ENCODE results near the gene KRT4. TPM values are rescaled to one million over a fixed set of nuclear protein-coding genes. Genes with fewer than 3 reads are reported as not detected.

Gene KRT4
- total RNA-seq, 2 donors from 2014 or later = not detected

- H3K27ac ChIP-seq (ENCODE audit: low read depth, low read length) = no peak overlapping the region
- Mint-ChIP-seq H3K9me3 (no peaks in the 10 kb centered on the region), H3K27ac (no peak overlapping the region), H3K4me3 (no peak overlapping the region), H3K36me3 (ENCODE audit: low read depth) (no peaks in the 10 kb centered on the region), H3K4me1 (no peaks in the 10 kb centered on the region), H3K27me3 (ENCODE audit: insufficient read depth) (peaks cover 11% of the 10 kb centered on the region)
- H3K4me3 ChIP-seq (ENCODE audit: low read length) = no peak overlapping the region
- no peaks in the 10 kb centered on the region for H3K9me3 ChIP-seq (ENCODE audit: control insufficient read depth, low read length)
- no peaks in the 10 kb centered on the region for H3K4me1 ChIP-seq (ENCODE audit: control insufficient read depth, insufficient read depth, low read length)
- 90 to 94% methylated on average over 3 to 5 of the region's 5 CpGs for WGBS, 2 experiments (ENCODE audit: insufficient coverage in 1 of 2, insufficient read length in 1 of 2)
- H3K36me3 ChIP-seq (ENCODE audit: control insufficient read depth, insufficient read depth, low read length) = no peaks in the 10 kb centered on the region
- H3K9ac ChIP-seq (ENCODE audit: extremely low read depth, low read length, poor library complexity, severe bottlenecking) = no peak overlapping the region
- no peak for TF ChIP-seq CTCF (conservative IDR thresholded peaks at IDR 0.05)
- no peak for DNase-seq
- H3K27me3 ChIP-seq (ENCODE audit: control insufficient read depth, insufficient read depth, low read length, poor library complexity, severe bottlenecking) = no peaks in the 10 kb centered on the region
Observed at GRCh38 chr12:52794479-52795331, 19.2 kb downstream of the KRT4 start.

- no peak for DNase-seq
- H3K4me1 ChIP-seq (ENCODE audit: control insufficient read depth, insufficient read depth, low read length) = no peaks in the 10 kb centered on the region
- peaks cover 27% of the 10 kb centered on the region for H3K27me3 Mint-ChIP-seq (ENCODE audit: insufficient read depth)
- no peaks in the 10 kb centered on the region for H3K4me1 Mint-ChIP-seq
- H3K27ac ChIP-seq (ENCODE audit: low read depth, low read length) = no peak overlapping the region
- H3K36me3 Mint-ChIP-seq (ENCODE audit: low read depth) = no peaks in the 10 kb centered on the region
- WGBS, 2 experiments (ENCODE audit: insufficient coverage in 1 of 2, insufficient read length in 1 of 2) = 93 to 95% methylated on average over 10 of the region's 10 CpGs
- H3K9ac ChIP-seq (ENCODE audit: extremely low read depth, low read length, poor library complexity, severe bottlenecking) = no peak overlapping the region
- H3K4me3 ChIP-seq (ENCODE audit: low read length) = no peak overlapping the region
- no peaks in the 10 kb centered on the region for H3K27me3 ChIP-seq (ENCODE audit: control insufficient read depth, insufficient read depth, low read length, poor library complexity, severe bottlenecking)
- H3K9me3 ChIP-seq (ENCODE audit: control insufficient read depth, low read length) = no peaks in the 10 kb centered on the region
- H3K4me3 Mint-ChIP-seq = no peak overlapping the region
- H3K27ac Mint-ChIP-seq = no peak overlapping the region
- H3K36me3 ChIP-seq (ENCODE audit: control insufficient read depth, insufficient read depth, low read length) = no peaks in the 10 kb centered on the region
- H3K9me3 Mint-ChIP-seq = no peaks in the 10 kb centered on the region
- no peak for TF ChIP-seq CTCF (conservative IDR thresholded peaks at IDR 0.05)
Observed at GRCh38 chr12:52792185-52793029, 21.5 kb downstream of the KRT4 start.

DNA sequence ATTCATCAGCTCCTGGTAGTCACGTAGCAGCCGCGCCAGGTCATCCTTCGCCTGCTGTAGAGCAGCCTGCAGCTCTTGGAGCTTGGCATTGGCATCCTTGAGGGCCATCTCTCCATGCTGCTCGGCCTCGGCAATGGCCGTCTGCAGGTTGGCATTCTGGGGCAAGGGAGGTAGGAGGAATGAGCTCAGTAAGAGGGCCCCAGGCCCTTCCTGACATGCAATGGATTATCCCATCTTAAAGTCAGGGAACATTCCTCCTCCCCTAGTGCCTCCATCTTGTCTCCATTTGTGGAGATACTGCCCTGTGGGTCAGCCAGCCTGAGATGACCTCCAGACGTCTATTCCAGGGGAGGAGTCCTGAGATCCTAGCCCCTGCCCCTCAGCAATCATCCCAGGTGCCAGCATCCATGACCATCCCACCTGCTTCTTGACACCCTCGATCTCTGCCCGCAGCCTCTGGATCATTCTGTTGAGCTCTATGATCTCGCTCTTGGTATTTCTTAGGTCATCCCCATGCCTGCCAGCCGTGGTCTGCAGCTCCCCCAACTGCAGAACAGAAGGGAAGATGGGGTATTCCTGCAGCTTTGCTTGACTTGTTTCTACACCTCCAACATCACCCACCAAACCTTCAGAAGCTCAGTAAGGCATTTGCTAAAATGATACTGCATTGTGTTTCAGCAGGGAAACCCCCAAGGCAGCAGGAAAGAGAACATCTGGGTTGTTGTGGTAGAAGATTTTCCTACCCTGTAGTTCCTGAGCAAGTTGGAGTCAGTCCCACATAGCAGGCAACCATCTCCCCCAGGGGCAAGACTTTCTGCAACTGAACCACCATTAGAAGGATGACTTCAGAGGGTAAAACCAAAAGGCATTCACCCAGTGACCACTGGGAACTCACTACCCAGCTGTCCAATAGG lies 22.4 kb downstream of the KRT4 start:
- H3K36me3 ChIP-seq (ENCODE audit: control insufficient read depth, insufficient read depth, low read length) = no peaks in the 10 kb centered on the region
- WGBS, 2 experiments (ENCODE audit: insufficient coverage in 1 of 2, insufficient read length in 1 of 2) = 90 to 96% methylated on average over 8 to 12 of the region's 12 CpGs
- Mint-ChIP-seq H3K27ac (no peak overlapping the region), H3K4me1 (no peaks in the 10 kb centered on the region), H3K27me3 (ENCODE audit: insufficient read depth) (peaks cover 30% of the 10 kb centered on the region), H3K9me3 (no peaks in the 10 kb centered on the region), H3K4me3 (no peak overlapping the region), H3K36me3 (ENCODE audit: low read depth) (no peaks in the 10 kb centered on the region)
- TF ChIP-seq CTCF (conservative IDR thresholded peaks at IDR 0.05) = no peak
- no peak overlapping the region for H3K9ac ChIP-seq (ENCODE audit: extremely low read depth, low read length, poor library complexity, severe bottlenecking)
- no peak for DNase-seq
- H3K27me3 ChIP-seq (ENCODE audit: control insufficient read depth, insufficient read depth, low read length, poor library complexity, severe bottlenecking) = no peaks in the 10 kb centered on the region
- H3K4me1 ChIP-seq (ENCODE audit: control insufficient read depth, insufficient read depth, low read length) = no peaks in the 10 kb centered on the region
- no peak overlapping the region for H3K4me3 ChIP-seq (ENCODE audit: low read length)
- H3K27ac ChIP-seq (ENCODE audit: low read depth, low read length) = no peak overlapping the region
- H3K9me3 ChIP-seq (ENCODE audit: control insufficient read depth, low read length) = no peaks in the 10 kb centered on the region
